ENCODE measurements around the gene AMFR. TPM values are rescaled to one million over a fixed set of nuclear protein-coding genes. Genes with fewer than 3 reads are reported as not detected.
"Not testable (repeated sequence)": the region's sequence is repeated elsewhere in the genome, so short reads cannot be mapped to it uniquely, and the experiment has no call there.

Gene AMFR
- total RNA-seq, 2 donors from 2014 or later = 68.7 to 92.4 TPM

DNA sequence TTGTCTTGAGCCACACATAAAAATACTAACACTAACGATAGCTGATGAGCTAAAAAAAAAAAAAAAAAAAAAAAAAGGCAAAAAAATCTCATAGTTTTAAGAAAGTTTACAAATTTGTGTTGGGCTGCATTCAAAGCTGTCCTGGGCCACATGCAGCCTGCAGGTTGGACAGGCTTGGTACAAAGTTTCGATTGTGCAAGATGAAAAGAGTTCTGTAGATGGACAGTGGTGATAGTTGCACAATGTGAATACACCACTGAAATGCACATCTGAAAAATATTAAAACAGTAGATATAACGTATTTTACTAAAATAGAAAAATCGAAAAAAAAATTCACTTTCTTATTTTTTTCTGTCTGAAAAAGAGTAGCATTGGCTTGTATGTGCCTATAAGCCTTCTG, 42.9 kb downstream of the AMFR start:
- H3K4me1 ChIP-seq = no peaks in the 10 kb centered on the region
- H3K4me3 ChIP-seq = no peak overlapping the region
- DNase-seq = no peak
- H3K27ac ChIP-seq = no peak overlapping the region
- TF ChIP-seq, protein P1, sequence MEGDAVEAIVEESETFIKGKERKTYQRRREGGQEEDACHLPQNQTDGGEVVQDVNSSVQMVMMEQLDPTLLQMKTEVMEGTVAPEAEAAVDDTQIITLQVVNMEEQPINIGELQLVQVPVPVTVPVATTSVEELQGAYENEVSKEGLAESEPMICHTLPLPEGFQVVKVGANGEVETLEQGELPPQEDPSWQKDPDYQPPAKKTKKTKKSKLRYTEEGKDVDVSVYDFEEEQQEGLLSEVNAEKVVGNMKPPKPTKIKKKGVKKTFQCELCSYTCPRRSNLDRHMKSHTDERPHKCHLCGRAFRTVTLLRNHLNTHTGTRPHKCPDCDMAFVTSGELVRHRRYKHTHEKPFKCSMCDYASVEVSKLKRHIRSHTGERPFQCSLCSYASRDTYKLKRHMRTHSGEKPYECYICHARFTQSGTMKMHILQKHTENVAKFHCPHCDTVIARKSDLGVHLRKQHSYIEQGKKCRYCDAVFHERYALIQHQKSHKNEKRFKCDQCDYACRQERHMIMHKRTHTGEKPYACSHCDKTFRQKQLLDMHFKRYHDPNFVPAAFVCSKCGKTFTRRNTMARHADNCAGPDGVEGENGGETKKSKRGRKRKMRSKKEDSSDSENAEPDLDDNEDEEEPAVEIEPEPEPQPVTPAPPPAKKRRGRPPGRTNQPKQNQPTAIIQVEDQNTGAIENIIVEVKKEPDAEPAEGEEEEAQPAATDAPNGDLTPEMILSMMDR (IDR thresholded peaks at IDR 0.05) = no peak
- H3K27me3 ChIP-seq = no peaks in the 10 kb centered on the region
- H3K9ac ChIP-seq (ENCODE audit: low read depth in 2 of 2, low read length in 2 of 2) = no peak overlapping the region
- intact Hi-C loops (cut with DNase I) = no loop called here
- no peaks in the 10 kb centered on the region for H3K9me3 ChIP-seq
- H3K36me3 ChIP-seq = peaks cover 11% of the 10 kb centered on the region

DNA sequence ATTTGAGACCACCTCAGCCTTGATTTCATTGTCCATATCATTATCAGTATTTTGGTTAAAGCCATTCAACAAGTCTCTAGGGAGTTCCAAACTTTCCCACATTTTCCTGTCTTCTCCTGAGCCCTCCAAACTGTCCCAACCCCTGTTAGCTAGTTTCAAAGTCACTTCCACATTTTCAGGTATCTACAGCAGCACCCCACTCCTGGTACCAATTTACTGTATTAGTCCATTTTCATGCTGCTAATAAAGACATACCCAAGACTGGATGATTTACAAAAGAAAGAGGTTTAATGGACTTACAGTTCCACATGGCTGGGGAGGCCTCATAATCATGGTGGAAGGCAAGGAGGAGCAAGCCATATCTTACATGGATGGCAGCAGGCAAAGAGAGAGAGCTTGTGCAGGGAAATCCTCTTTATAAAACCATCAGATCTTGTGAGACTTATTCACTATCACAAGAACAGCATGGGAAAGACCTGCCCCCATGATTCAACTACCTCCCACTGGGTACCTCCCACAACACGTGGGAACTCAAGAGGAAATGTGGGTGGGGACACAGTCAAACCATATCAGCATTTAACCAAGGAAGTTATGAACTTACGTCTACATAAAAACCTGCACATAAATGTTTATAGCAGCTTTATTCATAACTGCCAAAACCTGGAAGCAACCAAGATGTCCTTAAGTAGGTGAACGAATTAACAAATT, 44.4 kb downstream of the AMFR start:
- intact Hi-C loops (cut with DNase I); DNase-seq; H3K27me3 ChIP-seq; H3K4me3 ChIP-seq; H3K9me3 ChIP-seq; H3K4me1 ChIP-seq; H3K9ac ChIP-seq (ENCODE audit: low read depth in 2 of 2, low read length in 2 of 2); H3K27ac ChIP-seq: not testable (repeated sequence)
- H3K36me3 ChIP-seq = peaks cover 11% of the 10 kb centered on the region

DNA sequence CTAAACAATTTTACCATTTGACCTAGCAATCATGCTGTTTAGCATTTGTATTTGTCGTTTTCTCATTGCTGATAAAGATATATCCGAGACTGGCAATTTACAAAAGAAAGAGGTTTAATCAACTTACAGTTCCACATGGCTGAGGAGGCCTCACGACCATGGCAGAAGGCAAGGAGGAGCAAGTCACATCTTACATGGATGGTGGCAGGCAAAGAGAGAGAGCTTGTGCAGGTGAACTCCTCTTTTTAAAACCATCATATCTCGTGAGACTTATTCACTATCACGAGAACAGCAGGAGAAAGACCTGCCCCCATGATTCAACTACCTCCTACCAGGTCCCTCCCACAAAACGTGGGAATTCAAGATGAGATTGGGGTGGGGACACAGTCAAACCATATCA, 46.3 kb downstream of the AMFR start:
- peaks cover 11% of the 10 kb centered on the region for H3K36me3 ChIP-seq
- H3K27ac ChIP-seq; H3K4me3 ChIP-seq; DNase-seq; intact Hi-C loops (cut with DNase I); H3K4me1 ChIP-seq; H3K9me3 ChIP-seq; H3K9ac ChIP-seq (ENCODE audit: low read depth in 2 of 2, low read length in 2 of 2); H3K27me3 ChIP-seq: not testable (repeated sequence)

DNA sequence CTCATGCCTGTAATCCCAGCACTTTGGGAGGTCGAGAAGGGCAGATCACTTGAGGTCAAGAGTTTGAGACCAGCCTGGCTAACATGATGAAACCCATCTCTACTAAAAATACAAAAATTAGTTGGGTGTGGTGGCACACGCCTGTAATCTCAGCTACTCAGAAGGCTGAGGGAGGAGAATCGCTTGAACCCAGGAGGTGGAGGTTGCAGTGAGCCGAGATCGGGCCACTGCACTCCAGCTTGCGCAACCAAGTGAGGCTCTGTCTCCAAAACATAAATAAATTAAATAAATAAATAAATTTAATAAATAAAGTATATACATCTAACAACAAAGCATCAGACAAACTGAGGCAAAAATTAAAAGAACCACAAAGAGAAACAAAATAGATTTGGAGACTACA, 49.6 kb downstream of the AMFR start:
- intact Hi-C loops (cut with DNase I); H3K4me1 ChIP-seq; DNase-seq; H3K27me3 ChIP-seq; H3K9ac ChIP-seq (ENCODE audit: low read depth in 2 of 2, low read length in 2 of 2); H3K9me3 ChIP-seq; H3K27ac ChIP-seq; H3K36me3 ChIP-seq; H3K4me3 ChIP-seq: not testable (repeated sequence)

DNA sequence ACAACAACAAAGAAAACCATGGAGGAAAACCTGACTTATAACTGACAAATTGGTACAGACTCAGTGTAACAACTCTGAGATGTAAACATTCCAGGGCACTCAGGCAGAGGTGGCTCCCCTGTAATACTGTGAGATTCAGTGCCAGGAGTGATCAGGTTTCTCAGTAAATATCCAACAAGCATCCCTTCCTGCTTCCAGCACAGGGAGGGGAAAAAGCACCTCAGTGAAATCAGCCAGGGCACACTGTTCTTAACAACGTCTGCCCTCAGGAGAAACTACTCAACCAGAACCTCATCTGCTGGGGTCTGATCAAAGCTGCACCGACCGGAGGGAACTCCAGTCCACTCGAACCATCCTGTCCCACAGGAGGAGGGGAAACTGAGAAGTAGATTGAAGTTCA, 52.3 kb downstream of the AMFR start:
- TF ChIP-seq, protein P1 (IDR thresholded peaks at IDR 0.05) = no peak
- Histone ChIP-seq H3K36me3 (no peaks in the 10 kb centered on the region), H3K4me3 (no peak overlapping the region), H3K9me3 (no peaks in the 10 kb centered on the region), H3K27me3 (no peaks in the 10 kb centered on the region), H3K4me1 (no peaks in the 10 kb centered on the region), H3K27ac (no peak overlapping the region), H3K9ac (ENCODE audit: low read depth in 2 of 2, low read length in 2 of 2) (no peak overlapping the region)
- no peak for DNase-seq
- intact Hi-C loops (cut with DNase I) = no loop called here

DNA sequence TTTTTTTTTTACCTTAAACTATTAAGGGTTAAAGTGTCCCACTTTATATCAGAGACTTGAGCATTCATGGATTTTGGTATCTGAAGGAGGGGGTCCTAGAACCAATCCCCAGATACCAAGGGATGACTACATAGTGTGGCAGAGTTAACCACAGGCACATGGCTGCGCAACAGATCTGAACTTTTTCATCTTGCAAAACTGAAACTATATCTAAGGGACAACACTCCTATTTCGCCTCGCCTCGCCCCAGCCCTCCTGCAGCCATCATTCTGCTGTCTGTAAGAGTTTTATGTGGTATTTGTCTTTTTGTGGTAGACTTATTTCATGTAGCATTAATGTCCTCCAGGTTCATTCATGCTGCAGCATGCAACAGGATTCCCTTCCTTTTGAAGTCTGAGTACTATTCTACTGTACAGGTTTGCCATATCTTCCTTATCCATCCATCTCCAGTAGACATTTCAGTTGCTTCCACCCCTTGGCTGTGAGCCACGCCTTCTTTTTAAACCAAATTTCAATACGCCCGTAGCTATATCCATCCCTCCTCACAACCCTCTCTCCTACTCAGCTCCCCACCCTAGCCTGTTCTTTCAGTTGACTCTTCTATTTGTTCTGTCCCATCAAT, 53.2 kb downstream of the AMFR start:
- DNase-seq = no peak
- TF ChIP-seq, protein P1 (IDR thresholded peaks at IDR 0.05) = no peak
- no peak overlapping the region for H3K4me3 ChIP-seq
- intact Hi-C loops (cut with DNase I) = no loop called here
- H3K27ac ChIP-seq = no peak overlapping the region
- no peaks in the 10 kb centered on the region for H3K4me1 ChIP-seq
- H3K36me3 ChIP-seq = no peaks in the 10 kb centered on the region
- no peak overlapping the region for H3K9ac ChIP-seq (ENCODE audit: low read depth in 2 of 2, low read length in 2 of 2)
- H3K27me3 ChIP-seq = no peaks in the 10 kb centered on the region
- H3K9me3 ChIP-seq = no peaks in the 10 kb centered on the region

DNA sequence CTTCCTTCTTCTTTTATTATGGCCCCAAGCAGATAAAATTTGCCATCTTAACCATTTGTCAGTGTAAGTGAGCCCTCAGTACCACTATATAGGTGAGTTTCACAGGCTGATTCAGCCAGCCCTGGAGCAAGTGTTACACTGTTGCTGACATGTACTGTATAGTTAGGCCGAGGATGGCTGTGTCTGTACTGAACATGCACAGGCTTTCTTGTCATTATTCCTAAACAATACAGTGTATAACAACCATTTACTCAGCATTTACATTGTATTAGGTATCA, 53.7 kb downstream of the AMFR start:
- intact Hi-C loops (cut with DNase I) = no loop called here

More for the DNA sequence above, 53.7 kb downstream of the AMFR start:
- no peak overlapping the region for H3K9ac ChIP-seq (ENCODE audit: low read depth in 2 of 2, low read length in 2 of 2)
- no peaks in the 10 kb centered on the region for H3K9me3 ChIP-seq
- H3K27me3 ChIP-seq = no peaks in the 10 kb centered on the region
- H3K27ac ChIP-seq = no peak overlapping the region
- no peaks in the 10 kb centered on the region for H3K4me1 ChIP-seq
- TF ChIP-seq, protein P1 (IDR thresholded peaks at IDR 0.05) = no peak
- no peaks in the 10 kb centered on the region for H3K36me3 ChIP-seq
- H3K4me3 ChIP-seq = no peak overlapping the region
- DNase-seq = no peak
